GM12875 (cell line): ENCODE data around the gene USP17L27.
"Not testable (repeated sequence)": the region's sequence is repeated elsewhere in the genome, so short reads cannot be mapped to it uniquely, and the experiment has no call there.

Experiments used
- H3K4me3 ChIP-seq: one replicate; pipeline ENCODE4 v1.5.1; 2011; ENCODE audit warnings: low read depth, low read length, control low read depth
- TF ChIP-seq, protein P1 (sequence below): IDR thresholded peaks from 2 replicates; pipeline ENCODE4 v1.5.1; 2011; ENCODE audit warnings: low read depth, mild to moderate bottlenecking, control low read depth, inconsistent platforms, low read length, moderate library complexity, borderline replicate concordance; ENCODE audit not compliant: insufficient read depth

USP17L27 gene, protein sequence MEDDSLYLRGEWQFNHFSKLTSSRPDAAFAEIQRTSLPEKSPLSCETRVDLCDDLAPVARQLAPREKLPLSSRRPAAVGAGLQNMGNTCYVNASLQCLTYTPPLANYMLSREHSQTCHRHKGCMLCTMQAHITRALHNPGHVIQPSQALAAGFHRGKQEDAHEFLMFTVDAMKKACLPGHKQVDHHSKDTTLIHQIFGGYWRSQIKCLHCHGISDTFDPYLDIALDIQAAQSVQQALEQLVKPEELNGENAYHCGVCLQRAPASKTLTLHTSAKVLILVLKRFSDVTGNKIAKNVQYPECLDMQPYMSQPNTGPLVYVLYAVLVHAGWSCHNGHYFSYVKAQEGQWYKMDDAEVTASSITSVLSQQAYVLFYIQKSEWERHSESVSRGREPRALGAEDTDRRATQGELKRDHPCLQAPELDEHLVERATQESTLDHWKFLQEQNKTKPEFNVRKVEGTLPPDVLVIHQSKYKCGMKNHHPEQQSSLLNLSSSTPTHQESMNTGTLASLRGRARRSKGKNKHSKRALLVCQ

DNA sequence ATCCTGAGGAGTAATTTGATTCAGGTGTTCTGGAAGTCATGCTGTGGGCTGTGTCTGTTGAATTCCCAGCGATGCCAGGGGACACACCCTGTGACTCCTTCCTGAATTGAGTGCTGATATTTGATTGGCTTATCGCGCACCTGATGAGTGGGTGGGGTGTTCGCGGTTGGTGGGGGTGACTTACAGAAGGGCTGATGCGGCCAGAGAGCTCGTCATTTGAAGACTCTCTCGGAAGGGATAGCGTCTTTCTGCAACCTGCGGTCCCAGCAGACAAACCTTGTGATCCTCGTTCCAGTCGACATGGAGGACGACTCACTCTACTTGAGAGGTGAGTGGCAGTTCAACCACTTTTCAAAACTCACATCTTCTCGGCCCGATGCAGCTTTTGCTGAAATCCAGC lies at the start of gene USP17L27:
TSS of gene USP17L27 (plus strand) at position 301 of the 400 bp plus-strand sequence. CDS start at position 301, 0 bp downstream.
- H3K4me3 ChIP-seq, result not testable (repeated sequence)

DNA sequence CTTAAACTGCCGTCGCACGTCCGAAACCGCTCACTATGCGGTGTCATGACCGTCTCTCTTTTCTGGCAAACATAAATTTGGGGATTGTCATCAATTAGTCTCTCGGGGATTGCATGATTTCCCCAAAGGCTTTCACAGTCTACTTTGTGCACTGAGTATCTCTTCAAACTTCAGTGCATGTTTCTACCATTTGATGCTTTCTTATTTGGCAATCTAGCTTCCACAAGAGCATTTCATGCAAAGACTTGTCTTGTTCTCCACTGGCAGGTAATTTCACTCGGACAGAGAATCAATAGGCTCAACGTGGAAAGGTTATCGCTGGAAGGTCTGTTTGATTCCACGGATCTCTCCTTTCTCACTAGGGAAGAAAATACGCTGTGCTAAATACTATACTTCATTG lies 19.8 kb upstream of the USP17L27 start:
- not testable (repeated sequence) for H3K4me3 ChIP-seq

DNA sequence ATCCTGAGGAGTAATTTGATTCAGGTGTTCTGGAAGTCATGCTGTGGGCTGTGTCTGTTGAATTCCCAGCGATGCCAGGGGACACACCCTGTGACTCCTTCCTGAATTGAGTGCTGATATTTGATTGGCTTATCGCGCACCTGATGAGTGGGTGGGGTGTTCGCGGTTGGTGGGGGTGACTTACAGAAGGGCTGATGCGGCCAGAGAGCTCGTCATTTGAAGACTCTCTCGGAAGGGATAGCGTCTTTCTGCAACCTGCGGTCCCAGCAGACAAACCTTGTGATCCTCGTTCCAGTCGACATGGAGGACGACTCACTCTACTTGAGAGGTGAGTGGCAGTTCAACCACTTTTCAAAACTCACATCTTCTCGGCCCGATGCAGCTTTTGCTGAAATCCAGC lies 19.1 kb upstream of the USP17L27 start, which contains the start of gene USP17L24:
TSS of gene USP17L24 (plus strand) at position 301 of the 400 bp plus-strand sequence. CDS start at position 301, 0 bp downstream.
- H3K4me3 ChIP-seq, result not testable (repeated sequence)

DNA sequence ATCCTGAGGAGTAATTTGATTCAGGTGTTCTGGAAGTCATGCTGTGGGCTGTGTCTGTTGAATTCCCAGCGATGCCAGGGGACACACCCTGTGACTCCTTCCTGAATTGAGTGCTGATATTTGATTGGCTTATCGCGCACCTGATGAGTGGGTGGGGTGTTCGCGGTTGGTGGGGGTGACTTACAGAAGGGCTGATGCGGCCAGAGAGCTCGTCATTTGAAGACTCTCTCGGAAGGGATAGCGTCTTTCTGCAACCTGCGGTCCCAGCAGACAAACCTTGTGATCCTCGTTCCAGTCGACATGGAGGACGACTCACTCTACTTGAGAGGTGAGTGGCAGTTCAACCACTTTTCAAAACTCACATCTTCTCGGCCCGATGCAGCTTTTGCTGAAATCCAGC lies 14.3 kb upstream of the USP17L27 start, which contains the start of gene USP17L25:
TSS of gene USP17L25 (plus strand) at position 301 of the 400 bp plus-strand sequence. CDS start at position 301, 0 bp downstream.
- H3K4me3 ChIP-seq, result not testable (repeated sequence)

DNA sequence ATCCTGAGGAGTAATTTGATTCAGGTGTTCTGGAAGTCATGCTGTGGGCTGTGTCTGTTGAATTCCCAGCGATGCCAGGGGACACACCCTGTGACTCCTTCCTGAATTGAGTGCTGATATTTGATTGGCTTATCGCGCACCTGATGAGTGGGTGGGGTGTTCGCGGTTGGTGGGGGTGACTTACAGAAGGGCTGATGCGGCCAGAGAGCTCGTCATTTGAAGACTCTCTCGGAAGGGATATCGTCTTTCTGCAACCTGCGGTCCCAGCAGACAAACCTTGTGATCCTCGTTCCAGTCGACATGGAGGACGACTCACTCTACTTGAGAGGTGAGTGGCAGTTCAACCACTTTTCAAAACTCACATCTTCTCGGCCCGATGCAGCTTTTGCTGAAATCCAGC lies 9.6 kb upstream of the USP17L27 start, which contains the start of gene USP17L26:
TSS of gene USP17L26 (plus strand) at position 301 of the 400 bp plus-strand sequence. CDS start at position 301, 0 bp downstream.
- H3K4me3 ChIP-seq, result not testable (repeated sequence)

DNA sequence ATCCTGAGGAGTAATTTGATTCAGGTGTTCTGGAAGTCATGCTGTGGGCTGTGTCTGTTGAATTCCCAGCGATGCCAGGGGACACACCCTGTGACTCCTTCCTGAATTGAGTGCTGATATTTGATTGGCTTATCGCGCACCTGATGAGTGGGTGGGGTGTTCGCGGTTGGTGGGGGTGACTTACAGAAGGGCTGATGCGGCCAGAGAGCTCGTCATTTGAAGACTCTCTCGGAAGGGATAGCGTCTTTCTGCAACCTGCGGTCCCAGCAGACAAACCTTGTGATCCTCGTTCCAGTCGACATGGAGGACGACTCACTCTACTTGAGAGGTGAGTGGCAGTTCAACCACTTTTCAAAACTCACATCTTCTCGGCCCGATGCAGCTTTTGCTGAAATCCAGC lies 4.8 kb upstream of the USP17L27 start, which contains the start of gene USP17L5:
TSS of gene USP17L5 (plus strand) at position 301 of the 400 bp plus-strand sequence. CDS start at position 301, 0 bp downstream.
- not testable (repeated sequence) for H3K4me3 ChIP-seq

DNA sequence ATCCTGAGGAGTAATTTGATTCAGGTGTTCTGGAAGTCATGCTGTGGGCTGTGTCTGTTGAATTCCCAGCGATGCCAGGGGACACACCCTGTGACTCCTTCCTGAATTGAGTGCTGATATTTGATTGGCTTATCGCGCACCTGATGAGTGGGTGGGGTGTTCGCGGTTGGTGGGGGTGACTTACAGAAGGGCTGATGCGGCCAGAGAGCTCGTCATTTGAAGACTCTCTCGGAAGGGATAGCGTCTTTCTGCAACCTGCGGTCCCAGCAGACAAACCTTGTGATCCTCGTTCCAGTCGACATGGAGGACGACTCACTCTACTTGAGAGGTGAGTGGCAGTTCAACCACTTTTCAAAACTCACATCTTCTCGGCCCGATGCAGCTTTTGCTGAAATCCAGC lies 4.6 kb downstream of the USP17L27 start, which contains the start of gene USP17L28:
TSS of gene USP17L28 (plus strand) at position 301 of the 400 bp plus-strand sequence. CDS start at position 301, 0 bp downstream.
- H3K4me3 ChIP-seq, result not testable (repeated sequence)

DNA sequence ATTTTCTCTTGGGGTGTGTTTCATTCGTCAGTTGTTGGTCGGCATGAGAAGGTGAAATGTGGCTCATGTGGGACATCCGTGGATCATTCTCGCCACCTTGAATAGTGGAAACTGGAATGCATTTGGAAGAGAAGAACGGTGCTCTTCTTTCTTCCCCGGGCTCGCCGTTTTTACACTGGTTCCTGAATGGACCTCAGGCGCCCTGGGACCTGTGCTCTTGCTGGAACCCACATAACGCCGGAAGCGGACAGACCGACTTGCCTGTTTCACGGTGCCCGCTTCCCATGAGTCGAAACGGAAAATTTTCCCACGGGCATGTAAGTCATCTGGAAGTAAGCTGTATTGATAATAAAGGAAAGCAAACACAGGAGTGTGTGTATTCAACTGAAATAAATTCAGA lies 6.9 kb downstream of the USP17L27 start:
- H3K4me3 ChIP-seq, result not testable (repeated sequence)

DNA sequence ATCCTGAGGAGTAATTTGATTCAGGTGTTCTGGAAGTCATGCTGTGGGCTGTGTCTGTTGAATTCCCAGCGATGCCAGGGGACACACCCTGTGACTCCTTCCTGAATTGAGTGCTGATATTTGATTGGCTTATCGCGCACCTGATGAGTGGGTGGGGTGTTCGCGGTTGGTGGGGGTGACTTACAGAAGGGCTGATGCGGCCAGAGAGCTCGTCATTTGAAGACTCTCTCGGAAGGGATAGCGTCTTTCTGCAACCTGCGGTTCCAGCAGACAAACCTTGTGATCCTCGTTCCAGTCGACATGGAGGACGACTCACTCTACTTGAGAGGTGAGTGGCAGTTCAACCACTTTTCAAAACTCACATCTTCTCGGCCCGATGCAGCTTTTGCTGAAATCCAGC lies 9.4 kb downstream of the USP17L27 start, which contains the start of gene USP17L29:
TSS of gene USP17L29 (plus strand) at position 301 of the 400 bp plus-strand sequence. CDS start at position 301, 0 bp downstream.
- H3K4me3 ChIP-seq, result not testable (repeated sequence)

DNA sequence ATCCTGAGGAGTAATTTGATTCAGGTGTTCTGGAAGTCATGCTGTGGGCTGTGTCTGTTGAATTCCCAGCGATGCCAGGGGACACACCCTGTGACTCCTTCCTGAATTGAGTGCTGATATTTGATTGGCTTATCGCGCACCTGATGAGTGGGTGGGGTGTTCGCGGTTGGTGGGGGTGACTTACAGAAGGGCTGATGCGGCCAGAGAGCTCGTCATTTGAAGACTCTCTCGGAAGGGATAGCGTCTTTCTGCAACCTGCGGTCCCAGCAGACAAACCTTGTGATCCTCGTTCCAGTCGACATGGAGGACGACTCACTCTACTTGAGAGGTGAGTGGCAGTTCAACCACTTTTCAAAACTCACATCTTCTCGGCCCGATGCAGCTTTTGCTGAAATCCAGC lies 18.9 kb downstream of the USP17L27 start, which contains the start of gene USP17L30:
TSS of gene USP17L30 (plus strand) at position 301 of the 400 bp plus-strand sequence. CDS start at position 301, 0 bp downstream.
- not testable (repeated sequence) for H3K4me3 ChIP-seq

DNA sequence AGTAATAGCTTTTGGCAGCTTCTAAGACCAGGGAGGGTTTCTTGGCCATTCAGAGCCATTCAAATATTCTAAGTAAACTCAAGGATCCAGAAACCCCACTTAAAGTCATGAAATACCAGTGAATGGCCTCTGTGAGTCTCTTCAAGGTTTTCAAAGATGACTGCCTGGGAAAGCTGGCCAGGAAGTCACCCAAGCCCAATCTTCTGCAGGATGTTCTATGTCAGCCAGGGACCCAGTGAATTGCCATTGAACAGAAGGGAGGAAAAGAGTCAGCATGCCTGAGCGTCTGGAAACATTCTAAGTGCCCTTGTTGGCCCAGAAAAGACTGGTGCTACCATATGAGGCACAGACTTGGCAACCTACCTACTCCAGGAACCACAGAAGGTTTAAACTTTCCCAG lies 35.9 kb downstream of the USP17L27 start:
- H3K4me3 ChIP-seq, result not testable (repeated sequence)

DNA sequence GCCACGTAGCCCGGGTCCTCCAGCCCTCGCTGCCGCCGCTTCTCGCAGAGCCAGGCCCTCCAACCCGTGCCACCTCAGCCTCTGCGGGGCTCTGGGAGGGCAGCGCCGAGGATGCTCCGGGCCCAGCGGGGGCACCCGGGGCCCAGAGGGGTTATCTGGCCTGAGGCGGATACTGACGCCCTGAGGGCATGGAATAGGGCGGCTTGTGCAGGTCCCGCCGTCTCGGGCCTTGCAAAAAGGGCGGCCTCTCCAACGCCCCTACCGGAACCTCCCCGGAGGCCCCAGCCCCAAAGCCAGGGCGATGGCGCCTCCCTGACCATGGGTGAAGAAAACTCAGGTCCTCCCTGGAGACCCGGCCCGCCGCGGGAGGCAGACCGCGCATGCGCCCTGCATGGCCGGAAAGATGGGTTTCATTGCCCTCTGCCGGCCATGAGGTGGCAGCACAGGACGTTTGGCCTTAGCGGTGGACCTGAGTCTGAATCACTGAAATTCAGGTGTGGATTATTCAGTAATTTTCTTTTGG lies 37.1 kb downstream of the USP17L27 start:
- H3K4me3 ChIP-seq, result not testable (repeated sequence)

DNA sequence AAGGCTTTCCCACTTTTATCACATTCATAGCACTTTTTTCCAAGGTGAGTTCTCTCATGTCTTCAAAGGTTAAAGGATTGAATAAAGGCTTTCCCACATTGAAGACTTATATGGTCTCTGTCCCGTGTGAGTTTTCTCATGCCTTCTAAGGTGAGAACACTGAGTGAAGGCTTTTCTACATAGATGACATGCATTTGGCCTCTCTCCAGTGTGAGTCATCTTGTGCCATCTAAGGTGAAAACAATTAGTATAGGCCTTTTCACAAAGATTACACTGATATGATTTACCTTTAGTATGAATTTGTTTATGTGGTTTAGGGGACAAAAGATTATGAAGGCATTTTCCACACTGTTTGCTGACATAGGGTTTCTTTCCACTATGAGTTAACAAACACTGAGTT lies 40.2 kb downstream of the USP17L27 start:
- TF ChIP-seq, protein P1, sequence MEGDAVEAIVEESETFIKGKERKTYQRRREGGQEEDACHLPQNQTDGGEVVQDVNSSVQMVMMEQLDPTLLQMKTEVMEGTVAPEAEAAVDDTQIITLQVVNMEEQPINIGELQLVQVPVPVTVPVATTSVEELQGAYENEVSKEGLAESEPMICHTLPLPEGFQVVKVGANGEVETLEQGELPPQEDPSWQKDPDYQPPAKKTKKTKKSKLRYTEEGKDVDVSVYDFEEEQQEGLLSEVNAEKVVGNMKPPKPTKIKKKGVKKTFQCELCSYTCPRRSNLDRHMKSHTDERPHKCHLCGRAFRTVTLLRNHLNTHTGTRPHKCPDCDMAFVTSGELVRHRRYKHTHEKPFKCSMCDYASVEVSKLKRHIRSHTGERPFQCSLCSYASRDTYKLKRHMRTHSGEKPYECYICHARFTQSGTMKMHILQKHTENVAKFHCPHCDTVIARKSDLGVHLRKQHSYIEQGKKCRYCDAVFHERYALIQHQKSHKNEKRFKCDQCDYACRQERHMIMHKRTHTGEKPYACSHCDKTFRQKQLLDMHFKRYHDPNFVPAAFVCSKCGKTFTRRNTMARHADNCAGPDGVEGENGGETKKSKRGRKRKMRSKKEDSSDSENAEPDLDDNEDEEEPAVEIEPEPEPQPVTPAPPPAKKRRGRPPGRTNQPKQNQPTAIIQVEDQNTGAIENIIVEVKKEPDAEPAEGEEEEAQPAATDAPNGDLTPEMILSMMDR, result no peak

DNA sequence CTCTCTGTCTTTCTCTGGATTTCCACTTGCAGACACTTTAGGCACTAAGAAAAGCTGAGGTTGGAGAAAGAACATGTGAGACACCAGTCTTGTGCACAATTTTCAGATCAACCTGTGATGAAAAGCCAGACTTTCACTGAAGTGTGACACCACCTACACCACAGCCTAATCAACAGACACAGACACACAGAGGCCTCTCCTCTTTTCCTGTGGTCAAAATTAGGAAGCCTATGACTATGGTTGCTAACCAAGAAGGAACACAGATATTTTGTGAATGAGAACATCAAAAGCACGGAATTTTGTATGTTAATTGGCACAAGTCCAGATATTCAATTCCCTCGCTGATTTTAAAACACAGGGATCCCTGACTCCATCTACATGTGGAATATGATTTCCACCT lies 45.1 kb downstream of the USP17L27 start:
- not testable (repeated sequence) for H3K4me3 ChIP-seq

More for the DNA sequence above, 40.2 kb downstream of the USP17L27 start:
- H3K4me3 ChIP-seq, result no peak overlapping the region
